ENCODE results near the gene EPHB1. TPM values are rescaled to one million over a fixed set of nuclear protein-coding genes. Genes with fewer than 3 reads are reported as not detected.

The EPHB1 gene
- total RNA-seq, 1 donor from 2014 or later: 1.6 TPM

GRCh38 chr3:134807189-134807588, 12.1 kb downstream of the EPHB1 start:
- H3K4me1 ChIP-seq: no peaks in the 10 kb centered on the region
- no peaks in the 10 kb centered on the region for H3K36me3 ChIP-seq
- H3K4me3 ChIP-seq: no peak overlapping the region
- peaks cover 6% of the 10 kb centered on the region for H3K27me3 ChIP-seq
- ATAC-seq (no peak), DNase-seq (no peak)
- intact Hi-C loops (cut with DNase I): no loop called here
- TF ChIP-seq CTCF (IDR thresholded peaks at IDR 0.05): no peak
- H3K9me3 ChIP-seq: no peaks in the 10 kb centered on the region
- no peak overlapping the region for H3K27ac ChIP-seq

GRCh38 chr3:134808835-134809234, 13.8 kb downstream of the EPHB1 start:
- Histone ChIP-seq H3K36me3 (no peaks in the 10 kb centered on the region), H3K27ac (no peak overlapping the region), H3K4me3 (no peak overlapping the region), H3K27me3 (peaks cover 6% of the 10 kb centered on the region), H3K9me3 (no peaks in the 10 kb centered on the region), H3K4me1 (no peaks in the 10 kb centered on the region)
- no peak for TF ChIP-seq CTCF (IDR thresholded peaks at IDR 0.05)
- no peak for DNase-seq
- no peak for ATAC-seq
- intact Hi-C loops (cut with DNase I): no loop called here

GRCh38 chr3:134809427-134810051, 14.5 kb downstream of the EPHB1 start:
- H3K4me3 ChIP-seq: no peak overlapping the region
- H3K36me3 ChIP-seq: no peaks in the 10 kb centered on the region
- H3K27ac ChIP-seq: no peak overlapping the region
- peaks cover 6% of the 10 kb centered on the region for H3K27me3 ChIP-seq
- no peaks in the 10 kb centered on the region for H3K9me3 ChIP-seq
- DNase-seq: no peak
- TF ChIP-seq CTCF (IDR thresholded peaks at IDR 0.05): no peak
- intact Hi-C loops (cut with DNase I): no loop called here
- ATAC-seq: no peak
- H3K4me1 ChIP-seq: no peaks in the 10 kb centered on the region

GRCh38 chr3:134810052-134810435, 15.0 kb downstream of the EPHB1 start:
- H3K27me3 ChIP-seq: peaks cover 6% of the 10 kb centered on the region
- TF ChIP-seq CTCF (IDR thresholded peaks at IDR 0.05): no peak
- H3K36me3 ChIP-seq: no peaks in the 10 kb centered on the region
- ATAC-seq (no peak), DNase-seq (no peak)
- intact Hi-C loops (cut with DNase I): no loop called here
- H3K4me3 ChIP-seq: no peak overlapping the region
- H3K9me3 ChIP-seq: no peaks in the 10 kb centered on the region
- no peaks in the 10 kb centered on the region for H3K4me1 ChIP-seq
- no peak overlapping the region for H3K27ac ChIP-seq

- no peak overlapping the region for H3K27ac ChIP-seq
- no peak for DNase-seq
Measured at GRCh38 chr3:134810850-134811249, 15.8 kb downstream of the EPHB1 start.

More at GRCh38 chr3:134810850-134811249, 15.8 kb downstream of the EPHB1 start:
- Histone ChIP-seq H3K9me3 (no peaks in the 10 kb centered on the region), H3K27me3 (peaks cover 6% of the 10 kb centered on the region), H3K4me3 (no peak overlapping the region), H3K36me3 (no peaks in the 10 kb centered on the region), H3K4me1 (no peaks in the 10 kb centered on the region)
- TF ChIP-seq CTCF (IDR thresholded peaks at IDR 0.05): no peak
- ATAC-seq: no peak
- intact Hi-C loops (cut with DNase I): no loop called here

Data from upper lobe of right lung (tissue), 1 donor.